UCSD-AML1 (cell line): ENCODE data around the gene PARD3.
"Not testable (repeated sequence)": the region's sequence is repeated elsewhere in the genome, so short reads cannot be mapped to it uniquely, and the experiment has no call there.

Experiments
- DNase-seq: peaks from one replicate; lab custom pipeline; 2025; ENCODE audit not compliant: unreplicated experiment; lab: John Stamatoyannopoulos, UW

PARD3 gene

DNA sequence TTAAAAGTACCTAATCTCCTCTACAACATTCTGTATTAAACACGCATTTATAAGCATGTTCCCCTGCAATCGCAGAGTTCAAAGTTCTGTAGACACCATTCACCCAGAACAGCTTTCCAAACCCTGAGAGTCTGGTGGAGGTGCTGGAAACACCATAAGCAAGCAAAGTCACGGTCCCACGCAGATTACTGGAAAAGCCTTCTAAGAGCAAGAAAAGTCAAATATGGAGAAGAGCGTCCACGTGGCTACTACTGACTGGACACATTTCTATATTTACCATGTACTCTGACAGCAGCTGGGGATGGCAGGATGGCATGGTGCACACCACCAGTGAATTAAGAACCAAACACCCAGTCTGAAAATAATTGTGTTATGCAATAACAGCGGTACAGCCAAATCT lies 97.7 kb downstream of the PARD3 start:
- DNase-seq = no peak

GRCh38 chr10:34716958-34717357 lies 98.1 kb downstream of the PARD3 start:
- no peak for DNase-seq

DNA sequence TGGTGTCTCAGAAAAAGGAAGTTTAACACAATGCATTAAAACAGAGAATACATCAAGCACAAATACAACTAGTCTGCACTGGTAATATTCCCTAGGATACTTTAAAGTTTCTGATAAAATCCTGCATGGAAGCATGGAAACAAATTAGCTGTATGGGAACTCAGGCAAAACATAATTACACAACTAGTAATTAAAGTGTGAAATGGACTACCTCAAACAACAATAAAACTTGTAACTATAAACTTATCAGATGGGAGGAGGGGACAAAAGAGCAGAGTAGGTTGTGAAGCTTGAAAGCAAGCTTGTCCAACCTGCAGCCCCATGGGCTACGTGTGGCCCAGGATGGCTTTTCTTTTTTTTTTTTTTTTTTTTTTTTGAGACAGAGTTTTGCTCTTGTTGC lies 98.9 kb downstream of the PARD3 start:
- DNase-seq = no peak

- no peak for DNase-seq
Measured at GRCh38 chr10:34715511-34716187, 99.4 kb downstream of the PARD3 start.

DNA sequence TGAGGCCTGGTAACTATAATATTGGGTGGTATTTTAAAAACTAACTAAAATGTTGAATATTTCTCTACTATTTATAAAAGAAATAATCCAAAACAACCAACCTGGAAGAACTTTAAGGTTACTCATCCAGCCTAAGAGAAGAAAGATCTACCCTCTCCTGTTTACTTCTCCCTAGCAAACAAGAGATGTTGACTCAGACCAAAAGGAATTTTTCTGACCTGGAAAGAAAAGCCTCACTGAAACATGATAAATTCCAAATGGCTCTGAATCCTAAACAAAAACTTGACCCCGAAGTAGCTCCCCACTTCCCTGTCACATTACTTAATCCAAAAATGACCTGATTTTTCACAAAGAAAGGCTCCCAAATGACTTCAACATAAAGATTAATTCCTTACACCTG lies 101.2 kb downstream of the PARD3 start:
- DNase-seq = no peak

DNA sequence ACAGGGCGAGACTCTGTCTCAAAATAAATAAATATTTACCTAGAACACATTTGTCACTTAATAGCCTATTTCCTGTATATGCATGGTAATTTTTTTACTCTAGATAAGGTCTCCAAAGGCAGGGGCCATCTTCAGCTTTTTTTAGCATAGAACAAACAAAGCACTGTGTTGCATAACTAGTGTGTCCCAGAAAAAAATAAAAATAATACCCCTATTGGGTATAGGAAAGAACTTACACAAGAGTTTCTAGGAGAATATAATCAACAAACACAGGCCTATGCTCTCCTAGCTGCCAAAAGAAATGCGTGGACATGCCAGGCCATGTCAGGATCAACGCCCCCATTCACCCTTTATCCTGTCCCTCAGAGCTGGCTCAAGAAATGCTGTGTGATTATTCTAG lies 103.6 kb downstream of the PARD3 start:
- DNase-seq = no peak

DNA sequence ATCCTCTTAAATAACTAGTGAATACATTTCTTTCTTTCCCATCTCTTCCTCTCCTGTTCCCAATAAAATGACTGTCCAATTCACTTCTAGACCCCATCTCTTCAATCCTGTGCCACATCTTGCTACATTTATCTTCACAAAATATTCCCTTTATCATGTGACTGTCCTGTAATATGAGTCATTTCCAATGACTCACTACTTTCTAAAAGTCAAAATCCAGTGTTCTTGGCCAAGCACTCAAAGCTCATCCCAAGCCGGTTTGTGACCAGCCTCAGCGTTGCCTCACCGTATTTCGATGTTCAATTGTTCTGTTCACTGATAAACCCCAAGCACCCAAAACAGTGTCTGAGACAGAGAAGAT lies 104.7 kb downstream of the PARD3 start:
- DNase-seq = no peak

- DNase-seq = no peak
Measured at GRCh38 chr10:34709637-34710390, 105.3 kb downstream of the PARD3 start.

- DNase-seq = no peak
Measured at GRCh38 chr10:34707656-34708055, 107.4 kb downstream of the PARD3 start.

- not testable (repeated sequence) for DNase-seq
Measured at GRCh38 chr10:34706992-34707391, 108.1 kb downstream of the PARD3 start.

GRCh38 chr10:34706147-34706546 lies 108.9 kb downstream of the PARD3 start:
- DNase-seq = no peak

- no peak for DNase-seq
Measured at GRCh38 chr10:34705563-34705962, 109.5 kb downstream of the PARD3 start.

DNA sequence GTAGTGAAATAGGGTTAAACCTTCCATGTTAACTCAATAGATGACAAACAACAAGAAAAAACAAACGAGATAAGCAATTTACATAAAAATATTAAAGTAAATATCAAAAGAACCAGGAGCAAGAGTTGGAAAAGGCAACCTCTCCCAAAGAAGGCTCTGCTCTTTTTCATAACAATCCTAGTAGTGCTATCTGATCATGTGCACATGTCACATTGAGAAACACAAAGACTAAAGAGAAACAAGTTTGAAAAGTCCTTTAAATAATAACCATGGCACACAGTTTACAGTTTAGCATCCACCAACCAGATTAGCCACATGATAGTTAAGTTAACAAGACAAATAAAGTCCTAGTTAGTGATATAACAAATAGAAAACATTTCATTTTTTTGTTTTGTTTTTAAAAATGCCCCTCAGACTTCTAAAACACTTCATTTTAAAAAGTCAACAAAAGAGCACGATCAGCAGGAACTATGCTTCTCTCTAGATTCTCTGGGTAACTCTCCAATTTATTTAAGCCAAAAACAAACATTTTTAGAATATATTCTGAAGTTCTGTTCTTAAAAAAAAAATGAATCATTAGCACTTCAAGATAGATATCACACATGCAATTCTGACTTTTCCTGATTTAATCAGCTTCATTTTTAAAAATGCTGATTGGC lies 110.4 kb downstream of the PARD3 start:
- no peak for DNase-seq

GRCh38 chr10:34702982-34703381 lies 112.1 kb downstream of the PARD3 start:
- DNase-seq = no peak

DNA sequence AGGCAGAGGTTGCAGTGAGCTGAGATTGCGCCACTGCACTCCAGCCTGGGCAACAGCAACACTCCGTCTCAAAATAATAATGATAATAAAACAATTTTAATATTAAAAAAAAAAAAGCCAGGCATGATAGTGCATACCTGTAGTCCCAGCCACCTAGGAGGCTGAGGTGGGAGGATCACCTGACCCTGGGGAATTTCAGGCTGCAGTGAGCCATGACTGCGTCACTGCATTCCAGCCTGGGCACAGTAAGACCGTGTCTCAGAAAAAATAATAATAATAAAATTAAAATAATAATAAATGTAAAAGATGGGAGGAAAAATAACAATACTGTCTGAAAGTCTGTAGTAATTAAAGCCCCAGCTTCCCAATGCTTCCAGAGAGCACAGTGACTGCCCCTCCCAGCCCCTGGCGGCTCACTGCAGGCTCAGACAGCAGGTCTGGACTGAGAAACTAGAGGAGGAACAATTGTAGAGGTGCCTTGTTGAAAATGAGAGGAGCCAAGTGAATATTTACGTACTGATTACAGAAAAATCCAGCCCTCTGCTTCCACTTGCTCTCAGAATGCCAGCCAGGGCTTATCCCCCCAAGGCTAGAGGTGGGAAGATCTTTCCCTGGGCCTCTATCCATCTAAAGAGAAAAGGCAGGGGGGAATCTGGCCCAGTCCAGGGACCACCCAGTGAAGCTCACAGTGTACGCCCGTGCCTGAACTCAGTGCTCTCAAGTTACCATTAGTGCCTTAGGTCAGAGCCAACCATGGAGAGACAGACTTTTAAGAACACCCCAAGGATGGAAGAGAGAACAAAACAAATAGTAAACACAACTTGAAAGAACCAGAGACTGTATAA lies 112.8 kb downstream of the PARD3 start:
- DNase-seq = no peak

- DNase-seq = no peak
Measured at GRCh38 chr10:34701194-34701593, 113.9 kb downstream of the PARD3 start.

GRCh38 chr10:34700752-34701151 lies 114.3 kb downstream of the PARD3 start:
- not testable (repeated sequence) for DNase-seq

- DNase-seq = no peak
Measured at GRCh38 chr10:34699904-34700517, 115.1 kb downstream of the PARD3 start.

DNA sequence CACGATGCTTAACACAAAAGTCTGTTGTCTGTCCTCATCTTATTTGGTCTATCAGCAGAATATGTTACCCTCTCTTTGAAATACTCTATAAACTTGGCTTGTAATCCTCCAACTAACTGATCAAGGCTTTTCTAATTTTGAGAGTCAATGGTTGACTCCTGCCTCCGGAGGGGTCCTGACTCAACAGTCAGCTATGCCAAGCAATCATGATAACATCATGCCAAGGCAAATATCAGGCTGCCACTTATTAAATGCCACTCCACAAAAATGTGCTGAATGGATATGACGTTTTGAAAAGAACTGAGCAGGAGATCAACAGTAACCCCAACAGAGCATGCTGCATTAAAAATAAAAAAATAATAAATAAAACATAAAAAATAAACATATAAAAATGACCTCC lies 116.1 kb downstream of the PARD3 start:
- no peak for DNase-seq

- no peak for DNase-seq
Measured at GRCh38 chr10:34698248-34698831, 116.8 kb downstream of the PARD3 start.
